Measurements from ENCODE around the gene GPR65.
A peak's percentile ranks its signal among the peaks of the same experiment; 100 is the strongest.
"Not testable (repeated sequence)": the region's sequence is repeated elsewhere in the genome, so short reads cannot be mapped to it uniquely, and the experiment has no call there.

The GPR65 gene

GRCh38 chr14:88004506-88005036 lies 364 bp upstream of the GPR65 start:
- no peak for DNase-seq

- peak; percentile 84 for DNase-seq
Observed at GRCh38 chr14:88005978-88006851, 1.3 kb downstream of the GPR65 start.

- no peak for DNase-seq
Observed at GRCh38 chr14:88007608-88008007, 2.7 kb downstream of the GPR65 start.

GRCh38 chr14:88008039-88008742 lies 3.3 kb downstream of the GPR65 start:
- DNase-seq = no peak

- no peak for DNase-seq
Observed at GRCh38 chr14:88009486-88009885, 4.6 kb downstream of the GPR65 start.

- DNase-seq = no peak
Observed at GRCh38 chr14:88010331-88010730, 5.4 kb downstream of the GPR65 start.

GRCh38 chr14:88012495-88012894 lies 7.6 kb downstream of the GPR65 start:
- DNase-seq = no peak

- peak; percentile 61 for DNase-seq
Observed at GRCh38 chr14:88013750-88014349, 8.9 kb downstream of the GPR65 start.

- no peak for DNase-seq
Observed at GRCh38 chr14:88016768-88017167, 11.8 kb downstream of the GPR65 start.

- no peak for DNase-seq
Observed at GRCh38 chr14:88017535-88017934, 12.6 kb downstream of the GPR65 start.

- peak; percentile 41 for DNase-seq
Observed at GRCh38 chr14:88023658-88024187, 18.8 kb downstream of the GPR65 start.

- DNase-seq = not testable (repeated sequence)
Observed at GRCh38 chr14:88024252-88025086, 19.5 kb downstream of the GPR65 start.

- DNase-seq = no peak
Observed at GRCh38 chr14:88025313-88025712, 20.4 kb downstream of the GPR65 start.

- peak; percentile 28 for DNase-seq
Observed at GRCh38 chr14:88026890-88027289, 22.0 kb downstream of the GPR65 start.

- DNase-seq = no peak
Observed at GRCh38 chr14:88029500-88029899, 24.6 kb downstream of the GPR65 start.

- DNase-seq = no peak
Observed at GRCh38 chr14:88030079-88030478, 25.1 kb downstream of the GPR65 start.

GRCh38 chr14:88030892-88031291 lies 26.0 kb downstream of the GPR65 start:
- DNase-seq = no peak

- DNase-seq = no peak
Observed at GRCh38 chr14:88032373-88032772, 27.4 kb downstream of the GPR65 start.

GRCh38 chr14:88034076-88034475 lies 29.1 kb downstream of the GPR65 start:
- DNase-seq = no peak

GRCh38 chr14:88036422-88036821 lies 31.5 kb downstream of the GPR65 start:
- DNase-seq = no peak

GRCh38 chr14:88037325-88037724 lies 32.4 kb downstream of the GPR65 start:
- no peak for DNase-seq

- no peak for DNase-seq
Observed at GRCh38 chr14:88039197-88039596, 34.3 kb downstream of the GPR65 start.

All from CD4-positive, alpha-beta T cell treated with Interleukin-12 subunit alpha and Interleukin-12 subunit beta, for 1 hour (primary cell).